PC-9 (cell line): ENCODE results near the gene P4HB. TPM values are rescaled to one million over a fixed set of nuclear protein-coding genes. Genes with fewer than 3 reads are reported as not detected.
A peak's percentile ranks its signal among the peaks of the same experiment; 100 is the strongest.

Source experiments
- BruUV-seq: library from RNA; stranded (reverse); fragments of 400-500 nt; replicated peaks from 2 replicates; lab custom pipeline; 2021; lab: Mats Ljungman, UMichigan
- CTCF ChIA-PET: fragments of 300-600 bp; sonication (Branson Sonifier 250); formaldehyde crosslinking; loops from one replicate; lab custom pipeline; 2022; ENCODE audit warnings: antibody characterized with exemption; lab: Charles Lee
- POLR2A ChIA-PET: fragments of 300-600 bp; sonication (Branson Sonifier 250); formaldehyde crosslinking; loops from one replicate; lab custom pipeline; 2022; ENCODE audit warnings: antibody characterized with exemption; ENCODE audit not compliant: unreplicated experiment; lab: Charles Lee
- DNase-seq, 2 experiments: peaks; one replicate each; pipeline versions ENCODE4 v3.0.0 to v3.0.0-alpha.2; 2015 to 2022; ENCODE audit warnings: mixed read lengths in 1 of 2
- H2AFZ ChIP-seq: fragments of 200-600 bp; sonication (generic); 2 replicates; pipeline ENCODE4 v1.8.1; 2017; ENCODE audit warnings: antibody characterized with exemption
- H3F3A ChIP-seq: fragments of 200-600 bp; sonication (generic); 2 replicates; pipeline ENCODE4 v1.8.1; 2017; ENCODE audit warnings: antibody characterized with exemption, mild to moderate bottlenecking, low read depth; ENCODE audit not compliant: insufficient read depth
- H3K27ac ChIP-seq: fragments of 200-600 bp; sonication (generic); 2 replicates; pipeline ENCODE4 v1.6.1; 2016; ENCODE audit warnings: mixed run types
- H3K27me3 ChIP-seq: fragments of 200-600 bp; sonication (generic); 2 replicates; pipeline ENCODE4 v1.6.1; 2016; ENCODE audit warnings: low read depth, mixed run types; ENCODE audit not compliant: insufficient read depth
- H3K36me3 ChIP-seq: fragments of 200-600 bp; sonication (generic); 2 replicates; pipeline ENCODE4 v1.6.1; 2016; ENCODE audit warnings: low read depth, mixed run types
- H3K4me1 ChIP-seq: fragments of 200-600 bp; sonication (generic); replicated peaks from 2 replicates; pipeline ENCODE4 v1.6.1; 2016; ENCODE audit warnings: mixed run types; ENCODE audit not compliant: insufficient read depth
- H3K4me2 ChIP-seq: fragments of 200-600 bp; sonication (generic); 2 replicates; pipeline ENCODE4 v1.6.1; 2017; ENCODE audit warnings: mixed run types
- H3K4me3 ChIP-seq: fragments of 200-600 bp; sonication (generic); 2 replicates; pipeline ENCODE4 v1.6.1; 2016; ENCODE audit warnings: mixed run types
- H3K79me2 ChIP-seq: fragments of 200-600 bp; sonication (generic); 2 replicates; pipeline ENCODE4 v1.6.1; 2017; ENCODE audit warnings: low read depth, mixed run types
- H3K9me2 ChIP-seq: fragments of 200-600 bp; sonication (generic); 2 replicates; pipeline ENCODE4 v1.8.1; 2017; ENCODE audit warnings: mild to moderate bottlenecking; ENCODE audit not compliant: insufficient read depth
- H3K9me3 ChIP-seq: fragments of 200-600 bp; sonication (generic); 2 replicates; pipeline ENCODE4 v1.8.1; 2016; ENCODE audit warnings: low read depth; ENCODE audit not compliant: insufficient read depth
- H4K20me1 ChIP-seq: fragments of 200-600 bp; sonication (generic); 2 replicates; pipeline ENCODE4 v1.8.1; 2017; ENCODE audit not compliant: insufficient read depth
- CTCF ChIP-seq: fragments of 200-600 bp; sonication (generic); conservative IDR thresholded peaks from 2 replicates; pipeline ENCODE4 v1.6.1; 2017; ENCODE audit warnings: mixed run types, antibody characterized with exemption, mild to moderate bottlenecking, moderate library complexity
- EZH2 ChIP-seq: fragments of 200-600 bp; sonication (generic); IDR thresholded peaks from 2 replicates; pipeline ENCODE4 v1.8.0; 2017; ENCODE audit warnings: antibody characterized with exemption, low read depth
- intact Hi-C: fragments of 100-400 bp; cut with micrococcal nuclease; formaldehyde crosslinking; loops from one replicate; pipeline ENCODE4 v1.10.0; 2022; ENCODE audit not compliant: unreplicated experiment
- total RNA-seq: library from RNA; stranded (reverse); gene quantifications from 2 replicates; pipeline ENCODE4 v1.2.3, GENCODE V29; 2021

P4HB gene
- total RNA-seq, 1 experiment from 2014 or later = 636 TPM

DNA sequence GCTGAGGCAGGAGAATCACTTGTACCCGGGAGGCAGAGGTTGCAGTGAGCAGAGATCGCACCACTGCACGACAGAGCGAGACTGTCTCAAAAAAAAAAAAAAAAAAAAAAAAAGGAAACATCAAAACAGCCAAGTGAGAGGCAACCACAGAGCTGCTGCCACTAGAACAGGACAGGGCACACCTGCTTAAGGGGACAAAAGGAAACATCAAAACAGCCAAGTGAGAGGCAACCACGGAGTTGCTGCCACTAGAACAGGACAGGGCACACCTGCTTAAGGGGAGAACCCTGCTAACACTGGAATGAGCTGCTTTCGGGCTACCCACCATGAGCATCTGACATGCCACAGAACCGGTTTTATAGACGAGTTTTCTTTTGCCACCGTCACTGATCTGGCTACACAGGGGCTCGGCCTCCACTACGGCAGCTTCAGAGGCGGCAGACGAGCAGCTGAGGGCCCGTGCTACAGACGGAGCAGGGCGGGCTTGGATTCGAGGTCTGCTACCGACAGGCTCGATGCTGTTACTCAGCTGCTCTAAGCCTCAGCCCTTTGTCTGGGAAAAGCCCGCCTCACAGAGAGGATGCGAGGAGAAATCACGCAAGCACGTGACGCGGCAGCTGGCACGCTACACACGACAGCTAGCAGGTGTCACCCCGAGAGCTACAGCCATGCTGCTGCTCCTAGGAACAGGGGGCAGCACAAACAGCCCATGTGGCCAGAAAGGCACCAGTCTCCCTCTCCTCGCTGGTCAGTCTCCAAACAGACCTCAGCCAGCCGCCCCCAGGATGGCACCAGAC, 2.0 kb downstream of the P4HB start:
- Histone ChIP-seq H3K4me3 (no peak overlapping the region; the same call in 1 of the 2 replicates), H2AFZ (no peak overlapping the region), H3F3A (peaks cover 8% of the 10 kb centered on the region; the same call in 1 of the 2 replicates), H3K27me3 (no peaks in the 10 kb centered on the region), H3K27ac (no peak overlapping the region), H3K4me2 (peak overlapping the region; percentile 94), H3K4me1 (no peaks in the 10 kb centered on the region), H3K9me3 (no peaks in the 10 kb centered on the region), H3K36me3 (peaks cover 7% of the 10 kb centered on the region; the same call in 1 of the 2 replicates), H4K20me1 (peaks cover 25% of the 10 kb centered on the region), H3K9me2 (no peaks in the 10 kb centered on the region), H3K79me2 (peaks cover 61% of the 10 kb centered on the region)
- no TSS peak for BruUV-seq
- TF ChIP-seq EZH2 = no peak
- intact Hi-C loops = no loop called here
- DNase-seq = no peak
- ChIA-PET CTCF (interaction anchor here (0.5 kb wide), 1 partner anchor 636 kb away, joined by 15 read pairs; the partner anchor contains the start of gene CEP131), POLR2A (no interaction called here)

- Histone ChIP-seq H3K4me1 (no peaks in the 10 kb centered on the region), H3K4me3 (no peak overlapping the region), H3K27ac (no peak overlapping the region), H3K79me2 (peaks cover 41% of the 10 kb centered on the region), H3F3A (no peaks in the 10 kb centered on the region), H4K20me1 (peaks cover 22% of the 10 kb centered on the region), H3K4me2 (no peak overlapping the region), H3K27me3 (no peaks in the 10 kb centered on the region), H3K9me2 (no peaks in the 10 kb centered on the region), H3K9me3 (no peaks in the 10 kb centered on the region), H3K36me3 (no peaks in the 10 kb centered on the region), H2AFZ (no peak overlapping the region)
- TF ChIP-seq EZH2 (no peak), CTCF (no peak)
- POLR2A ChIA-PET = interaction anchor here (0.5 to 0.7 kb wide), 4 partner anchors 31 to 140 kb away, joined by 3 to 18 read pairs (median 4); no protein-coding TSS in a partner anchor
- CTCF ChIA-PET = interaction anchor here (0.6 to 0.7 kb wide), 2 partner anchors 8 to 116 kb away, joined by 3 to 5 read pairs; no protein-coding TSS in a partner anchor
- intact Hi-C loops = no loop called here
- DNase-seq = no peak
- BruUV-seq = no TSS peak
Measured at GRCh38 chr17:81854974-81855774, 5.2 kb downstream of the P4HB start.

GRCh38 chr17:81852237-81852636, 8.1 kb downstream of the P4HB start:
- peaks cover 13% of the 10 kb centered on the region; the same call in 1 of the 2 replicates for H3K79me2 ChIP-seq

More at GRCh38 chr17:81852237-81852636, 8.1 kb downstream of the P4HB start:
- Histone ChIP-seq H3K27ac (no peak overlapping the region), H3K27me3 (no peaks in the 10 kb centered on the region), H3F3A (no peaks in the 10 kb centered on the region; the same call in 1 of the 2 replicates), H3K9me3 (no peaks in the 10 kb centered on the region), H3K9me2 (no peaks in the 10 kb centered on the region), H3K4me3 (no peak overlapping the region), H4K20me1 (peaks cover 10% of the 10 kb centered on the region), H3K36me3 (no peaks in the 10 kb centered on the region), H2AFZ (no peak overlapping the region), H3K4me2 (no peak overlapping the region), H3K4me1 (no peaks in the 10 kb centered on the region)
- TF ChIP-seq EZH2 = no peak
- no peak for TF ChIP-seq CTCF
- ChIA-PET POLR2A (interaction anchor here (0.6 kb wide), 1 partner anchor 30 kb away, joined by 7 read pairs; no protein-coding TSS in a partner anchor), CTCF (no interaction called here)
- intact Hi-C loops = no loop called here
- BruUV-seq = no TSS peak
- DNase-seq = no peak
